HL-60/S4 treated with retinoic acid at 250 ng/mL for 4 days and 3 days (cell line): Measurements from ENCODE around the gene OSBPL2.

Experiments used
- in situ Hi-C: fragments of 300-500 bp; cut with MboI; formaldehyde crosslinking; loops from 2 replicates; pipeline ENCODE4 v1.7.0; 2022; ENCODE audit warnings: low sequenced_read_pairs

Gene OSBPL2

GRCh38 chr20:62232770-62233645, 5.3 kb upstream of the OSBPL2 start:
- in situ Hi-C loops = no loop called here

- in situ Hi-C loops = no loop called here
Measured at GRCh38 chr20:62233684-62234083, 4.6 kb upstream of the OSBPL2 start.

GRCh38 chr20:62234339-62234738, 4.0 kb upstream of the OSBPL2 start:
- in situ Hi-C loops = no loop called here

GRCh38 chr20:62235001-62235776, 3.1 kb upstream of the OSBPL2 start:
- in situ Hi-C loops = no loop called here

DNA sequence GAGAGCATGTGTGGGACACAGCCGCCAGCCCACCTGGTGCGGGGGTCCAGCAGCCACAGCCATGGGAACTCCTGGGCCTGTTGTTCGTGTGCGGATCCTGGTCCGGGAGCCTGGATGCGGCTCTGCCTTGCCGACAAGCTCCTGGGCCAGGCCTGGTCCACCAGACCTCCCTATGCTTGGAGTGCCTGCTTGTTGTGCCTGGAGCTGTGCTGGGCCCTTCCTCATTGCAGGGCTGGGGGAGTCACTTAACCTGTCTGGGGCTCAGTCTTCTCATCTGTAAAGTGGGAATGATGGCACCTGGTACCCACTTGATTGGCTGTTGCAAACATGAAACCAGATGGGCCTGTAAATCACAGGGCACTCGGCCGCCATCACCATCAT, 2.6 kb upstream of the OSBPL2 start:
- in situ Hi-C loops = no loop called here

GRCh38 chr20:62236200-62236599, 2.1 kb upstream of the OSBPL2 start:
- in situ Hi-C loops = no loop called here

DNA sequence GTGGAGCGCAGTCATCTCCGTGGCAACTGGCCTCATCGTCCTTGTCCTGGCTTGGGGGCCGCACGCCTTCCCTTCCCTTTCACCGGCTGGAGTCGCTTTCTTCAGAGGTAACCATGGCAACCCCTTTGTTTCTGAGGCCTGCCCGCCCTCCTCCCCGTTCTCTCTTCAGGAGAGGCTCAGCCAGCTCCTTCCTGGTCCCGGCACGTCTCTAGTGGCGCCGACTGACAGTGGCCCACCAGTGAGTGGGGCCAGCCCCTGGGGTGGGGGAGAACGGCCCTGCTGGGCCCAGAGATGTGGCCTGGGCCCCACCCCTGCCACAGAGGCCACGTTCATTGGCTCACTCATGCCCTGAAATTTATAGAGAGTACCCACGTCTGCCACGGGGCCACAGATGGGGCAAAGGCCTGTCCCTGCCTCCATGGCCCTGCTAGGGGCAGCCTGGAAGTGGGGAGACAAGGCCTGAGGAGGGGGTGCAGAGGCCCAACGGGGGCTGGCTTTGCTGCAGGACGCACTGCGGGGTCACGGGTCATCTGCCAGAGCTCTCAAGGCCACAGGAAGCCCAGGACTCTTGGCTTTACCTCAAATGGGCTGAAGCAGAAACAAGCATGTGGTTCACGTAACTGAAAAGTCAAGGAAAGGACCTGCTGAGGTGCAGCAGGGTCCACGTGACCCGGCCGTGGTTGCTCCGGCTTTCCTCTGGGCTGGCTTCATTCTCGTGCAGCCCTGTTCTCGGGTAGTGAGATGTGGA, 1.4 kb upstream of the OSBPL2 start:
- in situ Hi-C loops = no loop called here

DNA sequence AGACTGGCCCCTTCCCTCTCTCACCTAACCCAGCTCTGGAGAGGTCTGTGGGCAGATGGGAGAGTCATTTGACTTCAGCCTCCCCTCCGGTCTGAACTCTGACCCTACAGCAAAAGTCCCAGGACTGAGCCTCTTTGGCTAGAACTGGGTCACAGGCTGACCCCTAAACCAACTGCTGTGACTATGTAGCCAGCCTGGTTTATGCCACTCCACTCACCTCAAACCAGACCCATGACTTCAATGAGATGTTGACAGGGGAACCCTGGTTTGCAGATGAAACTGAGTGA, 864 bp upstream of the OSBPL2 start:
- in situ Hi-C loops = no loop called here

GRCh38 chr20:62238569-62239277, 402 bp downstream of the OSBPL2 start:
- in situ Hi-C loops = no loop called here

- in situ Hi-C loops = no loop called here
Measured at GRCh38 chr20:62239278-62239879, 1.1 kb downstream of the OSBPL2 start.

- in situ Hi-C loops = no loop called here
Measured at GRCh38 chr20:62240020-62240685, 1.8 kb downstream of the OSBPL2 start.

DNA sequence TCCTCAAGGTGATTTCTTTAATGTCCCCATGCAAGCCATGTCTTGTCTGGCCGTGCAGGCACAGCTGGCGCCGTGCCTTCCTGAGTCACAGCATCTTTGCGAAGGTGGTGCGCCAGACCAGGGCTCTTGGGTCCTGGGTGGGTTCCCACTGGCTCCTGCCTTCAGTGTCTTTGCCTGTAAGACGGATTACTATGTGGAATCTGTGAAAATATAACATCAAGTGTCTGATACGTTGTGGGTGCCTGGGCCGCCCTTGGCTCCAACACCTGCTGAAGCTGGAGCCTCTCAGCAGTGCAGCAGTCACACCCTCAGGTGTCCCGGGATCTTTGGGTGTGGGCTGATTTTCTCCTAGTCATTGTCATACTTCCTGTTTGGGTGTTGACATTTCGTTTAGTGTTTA, 3.2 kb downstream of the OSBPL2 start:
- in situ Hi-C loops = no loop called here

DNA sequence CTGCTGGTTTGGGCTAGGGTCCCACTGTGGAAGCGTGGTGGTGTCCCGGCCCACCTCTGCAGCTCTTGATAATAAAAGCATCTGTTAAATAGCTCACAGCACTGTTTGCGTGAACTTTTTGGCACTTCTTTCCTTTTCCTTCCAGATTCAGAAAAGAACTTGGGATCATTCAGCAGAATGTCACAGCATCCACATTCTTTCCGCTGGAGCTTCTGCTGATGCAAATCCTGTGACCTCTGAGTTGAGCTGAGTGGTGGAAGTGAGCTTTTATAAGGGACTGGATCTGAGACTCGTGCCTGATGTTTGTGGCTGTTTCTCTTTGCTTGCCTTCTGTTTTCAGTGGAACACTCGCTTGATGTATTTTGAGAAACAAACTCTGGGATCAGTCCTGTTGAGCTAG, 3.9 kb downstream of the OSBPL2 start:
- in situ Hi-C loops = no loop called here

GRCh38 chr20:62243106-62243505, 4.8 kb downstream of the OSBPL2 start:
- in situ Hi-C loops = no loop called here

DNA sequence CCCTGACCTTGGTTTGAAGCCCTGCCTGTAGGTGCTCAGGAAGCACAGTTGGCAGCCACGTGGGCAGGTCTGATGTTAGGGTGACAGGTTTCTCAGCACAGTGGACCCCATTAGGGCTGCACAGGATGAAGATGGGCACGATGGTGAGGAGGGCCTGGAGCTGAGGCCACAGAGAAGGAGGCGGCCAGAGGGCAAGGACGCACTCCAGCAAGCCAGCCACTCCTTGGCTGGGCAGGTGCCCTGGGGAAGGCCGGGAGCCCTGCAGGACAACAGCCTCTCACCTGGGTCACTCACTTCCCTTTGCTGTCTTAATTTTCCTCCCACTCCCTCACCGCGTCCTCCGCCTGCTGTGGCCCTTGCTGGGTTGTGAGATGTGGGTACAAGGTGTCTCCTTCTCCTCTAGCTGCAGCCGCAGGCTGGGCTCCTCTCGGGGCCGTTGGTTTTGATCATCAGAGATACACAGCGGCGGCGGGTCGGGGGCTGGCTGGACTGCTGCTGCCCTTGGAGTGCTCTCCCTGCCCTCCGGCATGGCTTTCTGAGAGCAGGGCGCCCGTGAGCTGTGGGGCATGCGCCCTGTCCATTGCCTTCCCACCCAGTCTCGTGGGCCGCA, 5.7 kb downstream of the OSBPL2 start:
- in situ Hi-C loops = no loop called here

DNA sequence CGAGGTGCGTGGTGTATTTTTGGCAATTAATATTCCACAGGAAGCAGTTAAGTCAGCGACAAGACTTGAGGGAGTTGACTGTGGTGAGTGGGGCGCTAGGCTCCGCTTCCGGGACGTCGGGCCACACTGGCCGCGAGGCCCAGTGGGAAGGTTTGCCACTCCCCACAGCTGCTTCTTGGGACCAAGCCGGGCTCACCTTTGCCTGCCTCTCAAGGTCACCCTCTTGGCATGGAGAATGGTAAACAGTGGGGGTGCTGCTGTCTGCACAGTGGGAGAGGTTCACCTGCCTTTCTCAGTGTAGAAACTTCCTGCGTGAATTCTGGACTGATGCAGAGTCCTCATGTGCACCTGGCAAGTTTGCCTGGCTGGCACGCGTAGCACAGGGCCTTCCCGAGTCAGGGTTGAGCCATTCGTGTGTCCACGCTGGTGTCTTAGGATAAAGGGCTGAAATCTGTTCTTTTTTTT, 6.4 kb downstream of the OSBPL2 start:
- in situ Hi-C loops = no loop called here

- in situ Hi-C loops = no loop called here
Measured at GRCh38 chr20:62245911-62246280, 7.6 kb downstream of the OSBPL2 start.

DNA sequence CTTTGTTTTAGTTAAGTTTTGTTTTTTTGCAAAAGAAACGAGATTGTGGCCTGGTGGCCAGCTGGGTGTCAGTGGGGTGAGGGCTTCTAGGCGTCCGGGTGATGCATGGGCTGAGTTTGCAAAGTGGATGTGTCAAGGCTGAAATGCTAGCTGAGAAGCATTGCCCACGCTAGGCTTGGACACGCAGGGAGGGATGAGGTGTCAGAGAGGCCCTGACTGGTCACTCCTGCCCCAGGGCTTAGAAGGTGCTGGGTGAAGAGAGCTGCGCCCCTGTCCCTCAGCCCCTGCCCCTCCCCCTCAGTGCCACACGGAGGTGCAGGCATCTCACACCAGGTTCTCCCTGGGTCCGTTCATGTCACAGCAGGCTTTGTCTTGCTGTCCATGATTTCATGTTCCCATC, 8.1 kb downstream of the OSBPL2 start:
- in situ Hi-C loops = no loop called here

GRCh38 chr20:62246872-62247652, 8.7 kb downstream of the OSBPL2 start:
- in situ Hi-C loops = no loop called here
